ENCODE measurements around the gene NT5C1A. TPM values are rescaled to one million over a fixed set of nuclear protein-coding genes. Genes with fewer than 3 reads are reported as not detected.

Gene NT5C1A
- polyA plus RNA-seq, 1 donor from 2014 or later: not detected

DNA sequence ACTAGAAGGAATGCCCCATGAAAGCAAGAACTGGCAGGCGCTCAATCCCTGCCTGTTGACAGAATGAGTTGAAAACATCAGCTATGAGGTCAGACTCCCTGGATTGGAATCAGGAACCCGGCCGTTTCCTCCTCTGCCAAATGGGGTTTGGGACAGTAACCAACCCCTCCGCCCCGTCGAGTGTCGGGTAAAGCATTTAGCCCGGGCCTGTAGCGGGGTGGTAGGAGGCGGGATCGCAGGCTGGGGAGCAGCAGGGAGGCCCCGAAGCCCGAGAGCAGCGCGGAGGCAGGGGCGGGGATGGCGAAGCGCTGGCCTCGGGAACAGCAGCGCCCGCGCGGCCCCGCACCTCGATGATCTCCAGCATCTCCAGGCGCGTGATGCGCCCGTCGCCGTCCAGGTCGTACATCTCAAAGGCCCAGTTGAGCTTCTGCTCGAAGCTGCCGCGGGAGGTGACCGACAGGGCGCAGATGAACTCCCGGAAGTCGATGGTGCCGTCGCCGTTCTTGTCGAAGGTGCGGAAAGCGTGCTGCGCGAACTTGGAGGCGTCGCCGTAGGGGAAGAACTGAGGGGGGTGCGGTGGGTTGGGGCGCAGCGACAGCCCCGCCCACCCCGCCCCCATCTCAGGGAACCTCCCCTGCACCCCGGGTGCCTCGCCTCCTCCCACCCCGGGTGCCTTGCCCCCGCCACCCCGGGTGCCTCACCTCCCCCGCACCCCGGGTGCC lies 11.8 kb upstream of the NT5C1A start:
- Histone ChIP-seq H3K4me3 (ENCODE audit: low read length) (no peak overlapping the region), H3K36me3 (ENCODE audit: insufficient read depth, low read length) (peaks cover 14% of the 10 kb centered on the region), H3K4me2 (ENCODE audit: low read length) (no peak overlapping the region), H3K9me3 (ENCODE audit: low read length) (no peaks in the 10 kb centered on the region), H3F3A (ENCODE audit: insufficient read depth, low read length, poor library complexity, severe bottlenecking) (no peaks in the 10 kb centered on the region), H3K9ac (ENCODE audit: low read length) (no peak overlapping the region), H3K27me3 (ENCODE audit: insufficient read depth, low read depth, low read length) (peaks cover 34% of the 10 kb centered on the region), H3K9me2 (ENCODE audit: insufficient read depth, low read length) (no peaks in the 10 kb centered on the region), H3K79me2 (replicated peaks; ENCODE audit: insufficient read depth, low read length) (no peaks in the 10 kb centered on the region), H2AFZ (ENCODE audit: low read depth, low read length) (no peak overlapping the region), H3K27ac (ENCODE audit: low read length) (no peak overlapping the region), H4K20me1 (ENCODE audit: insufficient read depth) (no peaks in the 10 kb centered on the region)
- TF ChIP-seq EP300 (conservative IDR thresholded peaks at IDR 0.05; ENCODE audit: poor library complexity, severe bottlenecking) (no peak), RAD21 (conservative IDR thresholded peaks at IDR 0.05) (no peak)

DNA sequence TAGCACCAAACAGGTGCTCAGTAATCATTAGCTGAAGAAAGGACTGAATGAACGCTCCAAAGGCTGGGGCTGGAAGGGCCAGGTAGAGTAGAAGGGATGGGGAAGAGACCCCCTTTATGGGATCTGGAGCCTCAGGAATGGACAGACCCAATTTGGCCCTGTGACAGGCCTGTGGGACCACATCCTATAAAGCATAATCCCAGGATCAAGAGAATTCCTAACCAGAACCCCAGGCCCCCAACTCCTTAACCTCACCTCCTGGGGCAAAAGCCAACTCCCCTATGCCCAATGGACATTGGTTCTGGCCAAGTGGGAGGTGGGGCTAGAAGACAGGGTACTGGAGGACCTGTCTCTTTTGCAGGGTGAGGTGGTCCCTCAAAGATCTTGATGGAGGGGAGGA lies 10.1 kb upstream of the NT5C1A start:
- no peaks in the 10 kb centered on the region for H4K20me1 ChIP-seq (ENCODE audit: insufficient read depth)
- H3K4me3 ChIP-seq (ENCODE audit: low read length): no peak overlapping the region
- TF ChIP-seq, protein P1, sequence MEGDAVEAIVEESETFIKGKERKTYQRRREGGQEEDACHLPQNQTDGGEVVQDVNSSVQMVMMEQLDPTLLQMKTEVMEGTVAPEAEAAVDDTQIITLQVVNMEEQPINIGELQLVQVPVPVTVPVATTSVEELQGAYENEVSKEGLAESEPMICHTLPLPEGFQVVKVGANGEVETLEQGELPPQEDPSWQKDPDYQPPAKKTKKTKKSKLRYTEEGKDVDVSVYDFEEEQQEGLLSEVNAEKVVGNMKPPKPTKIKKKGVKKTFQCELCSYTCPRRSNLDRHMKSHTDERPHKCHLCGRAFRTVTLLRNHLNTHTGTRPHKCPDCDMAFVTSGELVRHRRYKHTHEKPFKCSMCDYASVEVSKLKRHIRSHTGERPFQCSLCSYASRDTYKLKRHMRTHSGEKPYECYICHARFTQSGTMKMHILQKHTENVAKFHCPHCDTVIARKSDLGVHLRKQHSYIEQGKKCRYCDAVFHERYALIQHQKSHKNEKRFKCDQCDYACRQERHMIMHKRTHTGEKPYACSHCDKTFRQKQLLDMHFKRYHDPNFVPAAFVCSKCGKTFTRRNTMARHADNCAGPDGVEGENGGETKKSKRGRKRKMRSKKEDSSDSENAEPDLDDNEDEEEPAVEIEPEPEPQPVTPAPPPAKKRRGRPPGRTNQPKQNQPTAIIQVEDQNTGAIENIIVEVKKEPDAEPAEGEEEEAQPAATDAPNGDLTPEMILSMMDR (IDR thresholded peaks at IDR 0.05; ENCODE audit: poor library complexity, severe bottlenecking): no peak
- TF ChIP-seq EZH2 (IDR thresholded peaks at IDR 0.05; ENCODE audit: borderline replicate concordance, insufficient read depth, low read length, poor library complexity, severe bottlenecking) (no peak), MXI1 (conservative IDR thresholded peaks at IDR 0.05; ENCODE audit: poor library complexity, severe bottlenecking) (no peak), POLR2AphosphoS5 (IDR thresholded peaks at IDR 0.05) (no peak), EP300 (conservative IDR thresholded peaks at IDR 0.05; ENCODE audit: poor library complexity, severe bottlenecking) (no peak), SMC3 (conservative IDR thresholded peaks at IDR 0.05; ENCODE audit: poor library complexity) (no peak), RAD21 (conservative IDR thresholded peaks at IDR 0.05) (no peak), TAF1 (IDR thresholded peaks at IDR 0.05; ENCODE audit: low read depth) (no peak)
- TF ChIP-seq, protein P2, sequence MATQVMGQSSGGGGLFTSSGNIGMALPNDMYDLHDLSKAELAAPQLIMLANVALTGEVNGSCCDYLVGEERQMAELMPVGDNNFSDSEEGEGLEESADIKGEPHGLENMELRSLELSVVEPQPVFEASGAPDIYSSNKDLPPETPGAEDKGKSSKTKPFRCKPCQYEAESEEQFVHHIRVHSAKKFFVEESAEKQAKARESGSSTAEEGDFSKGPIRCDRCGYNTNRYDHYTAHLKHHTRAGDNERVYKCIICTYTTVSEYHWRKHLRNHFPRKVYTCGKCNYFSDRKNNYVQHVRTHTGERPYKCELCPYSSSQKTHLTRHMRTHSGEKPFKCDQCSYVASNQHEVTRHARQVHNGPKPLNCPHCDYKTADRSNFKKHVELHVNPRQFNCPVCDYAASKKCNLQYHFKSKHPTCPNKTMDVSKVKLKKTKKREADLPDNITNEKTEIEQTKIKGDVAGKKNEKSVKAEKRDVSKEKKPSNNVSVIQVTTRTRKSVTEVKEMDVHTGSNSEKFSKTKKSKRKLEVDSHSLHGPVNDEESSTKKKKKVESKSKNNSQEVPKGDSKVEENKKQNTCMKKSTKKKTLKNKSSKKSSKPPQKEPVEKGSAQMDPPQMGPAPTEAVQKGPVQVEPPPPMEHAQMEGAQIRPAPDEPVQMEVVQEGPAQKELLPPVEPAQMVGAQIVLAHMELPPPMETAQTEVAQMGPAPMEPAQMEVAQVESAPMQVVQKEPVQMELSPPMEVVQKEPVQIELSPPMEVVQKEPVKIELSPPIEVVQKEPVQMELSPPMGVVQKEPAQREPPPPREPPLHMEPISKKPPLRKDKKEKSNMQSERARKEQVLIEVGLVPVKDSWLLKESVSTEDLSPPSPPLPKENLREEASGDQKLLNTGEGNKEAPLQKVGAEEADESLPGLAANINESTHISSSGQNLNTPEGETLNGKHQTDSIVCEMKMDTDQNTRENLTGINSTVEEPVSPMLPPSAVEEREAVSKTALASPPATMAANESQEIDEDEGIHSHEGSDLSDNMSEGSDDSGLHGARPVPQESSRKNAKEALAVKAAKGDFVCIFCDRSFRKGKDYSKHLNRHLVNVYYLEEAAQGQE (IDR thresholded peaks at IDR 0.05; ENCODE audit: borderline replicate concordance): no peak
- H3K9ac ChIP-seq (ENCODE audit: low read length): no peak overlapping the region
- H3K27ac ChIP-seq (ENCODE audit: low read length): no peak overlapping the region
- H2AFZ ChIP-seq (ENCODE audit: low read depth, low read length): no peak overlapping the region
- H3K9me2 ChIP-seq (ENCODE audit: insufficient read depth, low read length): no peaks in the 10 kb centered on the region
- peaks cover 14% of the 10 kb centered on the region for H3K36me3 ChIP-seq (ENCODE audit: insufficient read depth, low read length)
- H3K27me3 ChIP-seq (ENCODE audit: insufficient read depth, low read depth, low read length): peaks cover 34% of the 10 kb centered on the region
- H3K4me2 ChIP-seq (ENCODE audit: low read length): no peak overlapping the region
- H3F3A ChIP-seq (ENCODE audit: insufficient read depth, low read length, poor library complexity, severe bottlenecking): no peaks in the 10 kb centered on the region
- H3K9me3 ChIP-seq (ENCODE audit: low read length): no peaks in the 10 kb centered on the region
- no peaks in the 10 kb centered on the region for H3K79me2 ChIP-seq (replicated peaks; ENCODE audit: insufficient read depth, low read length)
